Measurements from ENCODE around the gene ME2.
"Not testable (repeated sequence)": the region's sequence is repeated elsewhere in the genome, so short reads cannot be mapped to it uniquely, and the experiment has no call there.

The ME2 gene

DNA sequence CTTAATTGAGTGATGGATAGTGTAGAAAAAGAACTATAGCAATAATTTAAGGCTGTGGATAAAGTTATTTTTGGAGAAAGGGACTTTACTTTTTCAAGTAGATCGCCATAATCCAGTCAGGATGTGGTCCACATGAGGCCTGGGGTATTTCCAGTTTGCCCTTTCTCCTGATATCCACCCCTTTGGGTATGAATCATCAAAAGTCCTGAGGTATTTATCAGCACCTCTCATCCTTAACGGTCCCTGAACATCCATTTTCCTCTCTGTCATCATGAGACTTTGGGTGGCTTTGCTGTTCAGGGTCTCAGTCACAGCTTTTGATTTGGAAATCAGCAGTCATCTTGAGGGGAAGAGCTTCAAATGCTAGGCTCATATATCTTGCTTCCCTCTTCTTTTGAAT, 49.6 kb downstream of the ME2 start:
- no peak for DNase-seq

DNA sequence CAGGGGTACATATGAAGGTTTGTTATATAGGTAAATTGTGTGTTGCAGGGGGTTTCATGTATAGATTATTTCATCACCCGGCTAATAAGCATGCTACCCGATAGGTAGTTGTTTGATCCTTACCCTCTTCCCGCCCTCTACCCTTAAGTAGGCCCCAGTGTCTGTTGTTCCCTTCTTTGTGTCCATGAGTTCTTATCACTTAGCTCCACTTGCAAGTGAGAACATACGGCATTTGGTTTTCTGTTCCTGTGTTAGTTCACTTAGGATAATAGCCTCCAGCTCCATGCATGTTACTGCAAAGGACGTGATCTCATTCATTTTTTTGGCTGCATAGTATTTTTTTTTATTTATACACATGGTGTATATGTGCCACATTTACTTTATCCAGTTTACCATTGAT, 54.8 kb downstream of the ME2 start:
- DNase-seq, result no peak

DNA sequence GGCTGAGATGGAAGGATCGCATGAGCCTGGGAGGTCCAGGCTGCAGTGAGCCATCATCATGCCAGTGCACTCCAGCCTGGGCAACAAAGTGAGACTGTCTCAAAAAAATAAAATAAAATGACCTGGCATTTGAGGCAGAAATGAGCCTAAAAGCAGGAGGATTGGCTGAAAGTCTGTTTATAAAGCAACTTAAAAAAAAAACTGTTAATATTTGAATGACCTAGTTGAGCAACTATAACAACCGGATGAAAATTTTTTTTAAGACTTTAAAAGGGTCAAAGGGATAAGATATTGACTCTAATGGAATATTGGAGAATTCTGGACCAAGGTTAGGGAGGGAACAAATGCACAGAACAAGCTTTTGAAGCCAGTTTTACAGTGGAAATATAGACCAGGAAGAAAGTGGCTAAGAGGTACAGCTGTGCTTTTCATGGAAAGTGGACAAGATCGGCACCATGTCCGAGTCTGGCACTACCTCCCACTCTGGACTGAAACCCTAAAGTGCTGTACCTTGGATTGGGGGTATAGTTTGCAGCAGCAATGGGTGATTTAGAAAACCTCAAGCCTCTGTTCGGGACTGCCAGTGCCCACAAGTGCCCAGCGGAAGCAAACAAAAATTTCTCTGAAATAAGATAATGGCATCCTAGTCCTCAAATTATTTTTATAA, 55.8 kb downstream of the ME2 start:
- no peak for DNase-seq

DNA sequence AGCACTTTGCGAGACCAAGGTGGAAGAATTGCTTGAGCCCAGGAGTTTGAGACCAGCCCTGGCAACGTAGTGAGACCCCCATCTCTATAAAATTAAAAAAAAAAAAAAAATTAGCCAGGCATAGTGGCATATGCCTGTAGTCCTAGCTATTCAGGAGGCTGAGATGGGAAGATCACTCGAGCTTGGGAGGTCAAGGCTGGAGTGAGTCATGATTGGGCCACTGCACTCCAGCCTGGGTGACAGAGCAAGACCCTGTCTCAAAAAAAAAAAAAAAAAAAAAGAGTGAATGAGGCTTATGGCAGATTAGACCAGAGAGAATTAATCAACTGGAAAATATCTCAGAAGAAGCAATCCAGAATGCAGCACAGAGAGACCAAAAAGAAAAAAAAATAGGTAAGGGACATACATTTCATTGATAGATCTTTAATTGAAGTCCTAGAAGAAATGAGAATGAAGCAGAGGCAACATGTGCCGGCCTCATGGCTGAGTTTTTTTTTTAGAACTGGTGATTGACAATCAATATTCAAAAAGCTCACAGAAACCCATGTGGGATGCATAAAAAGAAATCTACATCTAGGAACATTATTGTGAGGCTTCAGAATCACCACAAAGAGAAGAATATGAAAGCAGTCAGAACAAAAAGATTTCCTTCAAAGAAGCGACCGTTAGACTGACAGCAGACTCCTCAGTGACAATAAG, 56.7 kb downstream of the ME2 start:
- no peak for DNase-seq

DNA sequence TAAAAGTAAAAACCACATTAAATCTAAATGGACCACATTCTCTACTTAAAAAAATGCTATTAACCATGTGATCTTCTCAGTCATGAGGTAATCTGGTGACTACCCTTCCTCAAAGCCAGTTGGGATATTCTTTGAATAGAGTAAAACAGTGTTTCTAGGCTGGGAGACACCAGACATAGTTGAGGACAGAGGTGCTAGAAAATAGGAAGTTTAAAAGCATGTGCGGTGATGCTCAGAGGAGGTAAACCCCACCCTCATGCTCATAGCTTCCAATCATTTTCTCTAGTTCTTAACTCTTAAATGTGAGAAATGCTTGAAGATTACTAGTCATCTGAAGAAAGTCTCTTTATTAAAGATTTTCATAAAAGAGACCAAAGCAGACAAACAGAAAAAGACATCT, 58.3 kb downstream of the ME2 start:
- no peak for DNase-seq

DNA sequence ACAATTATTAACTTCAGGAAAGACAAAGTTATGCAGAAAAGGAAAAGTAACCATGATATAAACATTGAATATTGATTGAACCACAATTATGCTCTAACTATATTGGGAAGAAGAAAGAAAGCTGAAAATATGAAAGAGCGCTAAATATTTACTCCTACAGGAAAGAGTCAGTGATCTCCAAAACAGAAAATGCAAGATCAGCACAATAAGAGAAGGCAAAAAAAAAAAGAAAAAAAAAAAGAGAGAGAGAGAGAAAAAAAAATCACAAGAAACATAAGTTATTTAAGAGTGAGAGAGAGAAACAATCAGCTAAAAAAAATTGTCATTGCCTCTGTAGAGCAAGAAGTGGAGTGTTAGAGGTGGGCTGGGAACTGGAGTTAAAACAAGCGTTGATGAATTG, 60.0 kb downstream of the ME2 start:
- no peak for DNase-seq

DNA sequence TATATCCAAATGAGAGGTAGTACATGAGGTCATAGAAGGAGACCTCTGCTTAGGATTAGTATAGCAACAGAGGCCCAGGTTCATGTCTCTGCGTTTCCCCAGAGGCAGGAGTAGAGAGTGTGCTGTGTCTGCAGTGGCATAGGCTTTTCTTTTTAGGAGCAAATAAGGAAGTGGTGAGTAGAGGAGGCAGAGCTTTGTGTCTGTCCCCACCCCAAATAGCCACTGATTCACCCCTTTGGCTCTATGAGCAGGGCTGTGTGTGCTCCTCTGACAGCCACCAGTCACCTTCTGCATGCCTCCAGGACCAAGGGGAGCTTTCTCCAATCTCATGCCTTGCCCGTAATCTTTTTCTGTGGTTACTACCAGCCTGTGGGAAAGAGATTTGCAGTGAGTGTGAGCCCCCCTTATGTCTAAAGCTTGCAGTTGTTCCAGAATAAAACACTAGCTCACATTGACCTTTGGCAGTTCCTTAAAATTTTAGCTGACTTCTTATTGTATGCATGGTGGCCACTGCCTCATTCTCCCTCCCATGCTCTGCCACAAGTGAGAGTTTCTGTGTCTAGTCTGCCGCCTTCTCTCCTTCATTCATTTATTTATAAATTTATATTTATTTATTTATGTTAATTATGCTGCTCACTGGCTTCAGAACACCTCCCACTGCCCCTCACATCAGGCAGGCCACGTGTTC, 65.5 kb downstream of the ME2 start:
- no peak for DNase-seq

DNA sequence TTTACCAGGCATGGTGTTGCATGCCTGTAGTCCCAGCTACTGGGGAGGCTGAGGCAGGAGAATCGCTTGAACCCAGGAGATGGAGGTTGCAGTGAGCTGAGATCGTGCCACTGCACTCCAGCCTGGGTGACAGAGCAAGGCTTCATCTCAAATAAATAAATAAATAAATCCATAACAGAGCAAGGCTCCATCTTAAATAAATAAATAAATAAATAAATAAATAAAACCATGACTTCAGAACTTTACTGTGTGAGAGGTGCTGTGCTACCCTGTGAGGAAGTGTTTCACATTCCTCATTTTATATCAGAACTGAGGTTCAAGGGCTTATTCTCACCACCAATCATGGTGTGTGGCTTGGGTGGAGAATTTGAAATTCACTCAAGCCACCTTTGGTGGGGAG, 67.0 kb downstream of the ME2 start:
- not testable (repeated sequence) for DNase-seq

DNA sequence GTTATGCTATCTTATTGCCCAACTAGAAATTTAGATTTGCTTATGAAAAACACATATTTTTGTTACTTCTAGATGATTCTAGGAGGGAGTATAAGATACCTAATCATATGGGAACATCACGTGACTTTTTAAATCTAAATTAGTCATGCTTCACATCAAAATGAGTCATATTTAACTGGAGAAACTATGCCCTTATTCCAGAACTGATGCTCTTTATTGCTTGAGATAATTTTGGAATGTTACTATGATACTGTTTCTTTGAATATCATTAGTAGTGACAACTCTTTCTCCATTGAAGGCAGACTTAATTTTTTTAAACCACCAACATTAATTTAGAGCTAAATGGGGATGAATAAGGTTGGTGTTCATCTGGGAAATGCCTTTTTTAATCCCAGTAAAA, 69.0 kb downstream of the ME2 start:
- no peak for DNase-seq

DNA sequence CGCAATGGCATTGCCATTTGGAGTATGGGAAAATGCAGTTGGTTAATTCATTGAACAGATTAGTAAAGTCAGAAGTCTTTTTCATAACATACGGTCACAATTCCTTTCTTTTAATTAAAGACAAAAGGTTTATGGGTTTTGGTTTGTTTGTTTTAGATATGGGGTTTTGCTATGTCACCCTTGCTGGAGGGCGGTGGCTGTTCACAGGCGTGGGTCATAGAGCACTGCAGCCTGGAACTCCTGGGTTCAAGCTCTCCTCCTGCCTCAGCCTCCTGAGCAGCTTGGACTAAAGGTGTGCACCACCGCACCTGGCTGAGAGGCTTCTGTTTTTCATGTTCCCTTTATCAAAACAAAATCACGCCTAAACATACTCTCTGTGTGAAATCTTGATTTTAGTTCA, 70.3 kb downstream of the ME2 start:
- DNase-seq, result no peak

DNA sequence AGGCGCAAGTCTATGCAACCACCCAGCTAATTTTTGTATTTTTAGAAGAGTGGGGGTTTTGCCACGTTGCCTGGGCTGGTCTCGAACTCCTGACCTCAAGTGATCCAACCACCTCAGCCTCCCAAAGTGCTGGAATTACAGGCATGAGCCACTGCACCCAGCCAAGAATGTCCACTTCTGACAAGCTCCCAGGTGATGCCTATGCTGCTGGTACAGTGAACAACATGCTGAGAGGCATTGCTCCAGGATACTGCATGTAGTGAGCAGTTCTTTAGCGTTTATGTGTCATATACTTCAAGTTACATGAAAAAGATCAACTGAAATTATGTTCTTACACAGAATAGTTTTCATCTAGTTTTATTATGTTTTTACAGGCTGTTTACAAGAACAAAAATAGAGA, 71.7 kb downstream of the ME2 start:
- no peak for DNase-seq

DNA sequence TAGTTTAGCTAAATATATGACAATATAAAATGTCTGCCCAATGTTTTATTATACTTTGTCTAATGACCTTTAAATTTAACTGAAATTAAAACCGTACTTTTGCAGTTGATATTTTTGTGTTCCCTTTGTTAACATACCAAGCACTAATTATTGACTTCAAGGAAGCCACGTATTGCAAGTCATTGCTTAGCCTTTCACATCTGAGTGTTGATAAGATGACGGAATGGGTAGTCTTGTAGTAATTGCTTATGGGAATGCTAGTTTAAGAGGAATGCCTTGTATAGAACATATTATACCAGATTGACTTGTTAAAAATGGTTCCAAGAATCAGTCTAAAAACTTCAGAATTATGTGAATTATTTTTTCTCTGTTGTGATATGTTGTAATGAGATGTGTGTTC, 74.9 kb downstream of the ME2 start:
- no peak for DNase-seq

DNA sequence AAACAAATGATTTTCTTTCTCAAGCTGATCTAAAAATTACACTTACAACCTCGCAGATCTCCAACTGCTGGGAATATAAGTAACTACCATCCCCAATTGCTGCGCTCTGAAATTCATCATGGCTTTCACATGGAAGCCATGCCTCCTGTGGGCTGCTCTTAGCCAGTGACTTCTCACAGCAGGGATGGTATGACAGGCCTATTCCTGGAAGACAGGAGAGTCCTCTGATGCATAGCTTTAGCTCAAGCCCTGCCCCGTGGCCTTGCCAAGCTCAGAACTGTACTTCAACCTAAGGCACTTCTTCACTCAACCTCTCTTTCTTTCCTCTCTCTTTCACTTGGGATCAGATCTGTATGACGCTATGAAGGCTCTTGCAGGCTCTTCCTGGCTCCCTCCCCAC, 76.3 kb downstream of the ME2 start:
- no peak for DNase-seq

DNA sequence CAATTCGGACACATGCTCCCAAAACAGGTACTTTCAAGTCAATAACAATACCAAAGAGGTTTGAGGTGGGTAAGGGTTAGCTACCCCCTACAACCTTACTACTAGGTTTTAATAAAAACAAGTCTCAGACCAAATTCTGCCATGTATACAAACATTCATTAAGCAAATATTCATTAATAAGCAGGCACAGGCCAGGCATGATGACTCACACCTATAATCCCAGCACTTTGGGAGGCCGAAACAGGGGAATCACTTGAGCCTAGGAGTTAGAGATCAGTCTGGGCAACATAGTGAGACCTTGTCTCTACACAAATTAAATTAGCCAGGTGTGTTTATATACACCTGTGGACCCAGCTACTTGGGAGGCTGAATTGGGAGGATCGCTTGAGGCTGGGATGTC, 77.2 kb downstream of the ME2 start:
- DNase-seq, result no peak

DNA sequence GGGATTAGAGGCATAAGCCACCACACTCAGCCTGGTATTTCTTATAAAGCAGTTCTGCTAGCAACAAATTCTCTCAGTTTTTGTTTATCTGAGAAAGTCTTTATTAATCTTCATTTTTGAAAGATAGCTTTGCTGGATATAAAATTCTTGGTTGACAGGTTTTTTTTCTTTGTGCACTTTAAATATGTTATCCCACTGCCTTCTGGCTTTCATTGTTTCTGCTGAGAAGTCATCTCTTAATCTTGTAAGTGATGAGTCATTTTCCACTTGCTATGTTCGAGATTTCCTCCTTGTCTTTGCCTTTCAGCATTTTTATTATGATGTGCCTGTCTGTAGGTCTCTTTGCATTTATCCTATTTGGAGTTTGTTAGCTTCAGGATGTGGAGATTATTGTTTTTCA, 83.1 kb downstream of the ME2 start:
- DNase-seq, result no peak

DNA sequence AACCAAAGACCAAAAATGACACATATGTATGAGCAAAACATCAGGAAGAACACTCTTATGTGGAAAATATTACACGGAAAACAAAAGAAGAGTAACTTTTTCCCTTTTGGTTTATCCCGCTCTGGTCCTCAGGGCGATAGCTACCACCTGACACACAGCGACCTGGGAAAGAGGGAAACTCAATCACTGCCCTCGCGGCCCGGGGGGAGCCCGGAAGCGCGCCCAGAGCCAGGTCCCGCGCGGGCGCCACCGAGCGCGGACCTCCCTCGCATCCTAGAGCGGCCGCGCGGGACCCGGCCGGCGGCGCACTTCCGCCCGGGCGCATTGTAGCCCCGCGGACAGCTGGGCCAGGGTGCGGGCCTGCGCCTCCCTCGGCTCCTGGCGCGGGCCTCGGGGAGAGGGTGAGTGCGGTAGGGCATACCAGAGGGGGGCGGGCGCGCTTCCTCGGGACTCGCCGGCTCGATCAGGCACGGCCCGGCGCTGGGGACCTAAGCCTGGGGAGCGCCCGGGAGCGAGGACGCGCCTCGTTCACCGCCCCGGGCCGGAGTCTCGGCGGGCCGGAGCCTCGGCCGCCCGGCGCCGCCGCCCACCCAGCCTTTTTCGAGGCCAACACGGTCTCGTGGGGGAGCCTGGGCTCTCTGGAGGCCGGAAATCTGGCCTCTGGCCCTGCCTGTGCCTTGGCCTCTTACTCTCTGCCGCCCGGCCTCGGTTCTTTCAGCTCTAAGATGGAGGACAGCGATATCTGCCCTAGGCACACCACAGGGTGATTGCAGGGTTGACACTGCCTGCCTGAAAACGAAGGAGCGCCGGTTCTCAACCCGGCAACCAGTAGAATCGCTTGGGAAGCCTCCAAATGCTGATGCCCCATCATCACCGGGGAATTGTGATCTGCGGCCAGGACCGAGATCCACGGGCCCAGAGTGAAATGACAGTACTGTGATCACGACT, 89.1 kb downstream of the ME2 start, which contains the start of gene ELAC1:
Gene ELAC1, plus strand, starts transcription at position 327 of the 948 bp plus-strand sequence. CDS start 6,365 bp downstream, outside the sequence.
- DNase-seq, result peak; percentile 95

DNA sequence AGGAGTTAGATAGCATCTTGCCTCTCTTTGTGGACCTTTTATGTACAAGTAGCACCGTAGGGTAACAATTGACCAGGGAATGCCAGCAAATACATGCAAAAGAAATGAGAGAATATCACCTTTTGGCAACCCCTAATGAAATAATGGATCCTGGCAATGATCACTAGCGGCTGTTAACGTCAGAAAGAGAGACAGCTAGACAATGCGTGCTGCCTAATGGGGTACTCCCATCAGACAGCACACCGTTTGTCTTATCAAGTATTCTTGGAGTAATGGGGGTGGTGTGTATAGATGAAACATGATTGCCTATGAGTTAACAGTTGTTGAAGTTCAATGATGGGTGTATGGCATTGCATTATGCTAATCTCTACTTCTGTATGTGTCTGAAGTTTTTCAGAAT, 90.5 kb downstream of the ME2 start:
- peak; percentile 14 for DNase-seq

DNA sequence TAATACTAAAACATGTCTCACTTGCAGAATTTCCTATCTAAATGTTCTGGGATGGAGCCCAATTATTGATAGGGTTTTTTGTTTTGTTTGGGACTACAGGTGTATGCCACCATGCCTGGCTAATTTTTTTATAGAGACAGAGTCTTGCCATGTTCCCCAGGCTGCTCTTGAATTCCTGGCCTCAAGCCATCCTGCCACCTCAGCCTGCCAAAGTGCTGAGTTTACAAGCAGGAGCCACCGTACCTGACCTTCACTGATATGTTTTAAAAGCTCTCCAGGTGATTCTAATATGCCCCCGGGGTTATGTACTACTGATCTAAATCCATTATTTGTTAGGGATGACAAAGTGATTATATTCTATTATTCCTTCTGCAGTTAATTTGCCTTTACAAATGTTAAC, 91.1 kb downstream of the ME2 start:
- peak; percentile 83 for DNase-seq

DNA sequence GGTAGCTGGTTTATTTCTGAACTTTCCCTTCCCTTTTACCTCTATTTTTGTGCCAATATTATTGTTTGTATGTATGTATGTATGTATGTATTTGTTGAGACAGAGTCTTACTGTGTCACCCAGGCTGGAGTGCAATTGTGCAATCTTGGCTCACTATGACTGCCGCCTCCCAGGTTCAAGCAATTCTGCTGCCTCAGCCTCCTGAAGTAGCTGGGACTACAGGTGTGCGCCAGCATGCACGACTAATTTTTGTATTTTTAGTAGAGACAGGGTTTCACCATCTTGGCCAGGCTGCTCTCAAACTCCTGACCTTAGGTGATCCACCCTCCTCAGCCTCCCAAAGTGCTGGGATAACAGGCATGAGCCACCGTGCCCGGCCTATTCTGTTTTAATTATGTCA, 93.5 kb downstream of the ME2 start:
- DNase-seq, result not testable (repeated sequence)

DNA sequence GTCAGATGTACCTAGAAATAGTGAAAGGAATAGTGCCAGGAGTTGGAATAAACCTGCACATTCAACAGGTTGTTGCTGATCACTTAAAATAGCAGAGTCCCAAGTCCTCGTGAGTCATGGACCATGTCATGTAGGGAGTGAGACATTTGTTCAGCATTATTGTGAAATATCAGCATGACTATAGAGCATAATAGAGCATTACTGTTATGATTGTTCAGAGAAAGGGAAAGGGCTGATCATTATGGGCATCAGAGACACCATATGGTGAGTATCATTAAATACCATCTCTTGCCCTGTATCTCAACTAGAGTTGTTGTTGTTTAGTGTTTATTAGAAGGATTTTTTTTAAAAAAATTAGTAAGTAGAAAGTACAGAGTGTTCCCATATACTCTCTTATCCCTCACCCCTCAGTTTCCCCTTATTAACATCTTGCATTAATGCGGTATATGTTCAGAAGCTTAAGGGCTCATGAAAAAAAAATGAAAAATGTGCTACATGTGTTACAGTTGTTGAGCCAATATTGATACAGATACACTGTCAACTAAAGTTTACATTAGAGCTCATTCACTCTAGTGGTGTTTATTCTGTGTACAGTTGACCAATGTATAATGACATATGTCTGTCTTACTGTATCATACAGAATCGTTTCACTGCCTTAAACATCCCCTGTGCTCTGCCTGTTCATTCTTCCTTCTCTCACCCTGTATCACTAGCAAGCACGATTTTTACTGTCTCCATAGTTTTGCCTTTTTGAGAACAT, 94.6 kb downstream of the ME2 start:
- DNase-seq, result no peak

DNA sequence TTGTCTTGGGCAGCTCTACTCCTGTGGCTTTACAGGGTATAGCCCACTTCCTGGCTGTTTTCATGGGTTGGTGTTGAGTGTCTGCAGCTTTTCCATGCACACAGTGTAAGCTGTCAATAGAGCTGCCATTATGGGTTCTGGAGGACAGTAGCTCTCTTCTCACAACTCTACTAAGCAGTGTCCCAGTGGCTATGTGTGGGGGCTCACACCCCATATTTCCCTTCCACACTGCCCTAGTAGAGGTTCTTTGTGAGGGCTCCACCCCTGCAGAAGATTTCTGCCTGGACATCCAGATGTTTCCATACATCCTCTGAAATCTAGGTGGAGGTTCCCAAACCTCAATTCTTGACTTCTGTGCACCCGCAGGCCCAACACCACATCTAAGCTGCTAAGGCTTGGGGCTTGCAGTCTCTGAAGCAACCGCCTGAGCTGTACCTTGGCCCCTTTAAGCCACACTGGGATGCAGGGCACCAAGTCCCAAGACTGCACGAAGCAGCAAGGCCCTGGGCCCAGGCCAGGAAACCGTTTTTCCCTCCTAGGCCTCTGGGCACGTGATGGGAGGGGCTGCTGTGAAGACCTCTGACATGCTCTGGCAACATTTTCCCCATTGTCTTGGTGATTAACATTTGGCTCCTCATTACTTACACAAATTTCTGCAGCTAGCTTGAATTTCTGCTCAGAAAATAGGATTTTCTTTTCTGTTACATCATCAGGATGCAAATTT, 98.3 kb downstream of the ME2 start:
- DNase-seq, result no peak

DNA sequence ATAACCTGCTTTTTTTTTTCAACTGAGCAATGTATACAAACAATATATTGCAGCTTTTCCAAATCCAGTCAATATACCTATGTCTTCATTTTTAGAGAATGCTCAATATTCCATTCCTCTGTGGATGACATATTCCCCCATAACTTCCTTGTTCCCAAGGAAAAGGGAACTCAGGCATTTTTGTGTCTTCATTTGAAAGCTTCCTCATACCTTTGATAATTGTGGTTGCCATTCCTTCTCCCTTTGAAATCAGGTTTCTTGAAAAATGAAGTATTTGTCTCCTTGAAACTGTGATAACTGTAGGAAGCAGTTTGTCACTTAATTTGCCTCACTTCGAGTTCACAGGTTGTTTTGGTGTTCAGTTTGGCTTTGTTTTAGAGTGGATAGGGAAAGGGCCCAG, 102.5 kb downstream of the ME2 start:
- no peak for DNase-seq
